GM12891 (cell line): ENCODE data around the gene SST.

ENCODE experiments used
- POLR2A ChIP-seq: IDR thresholded peaks from 2 replicates; pipeline ENCODE4 v1.6.1; 2011; ENCODE audit warnings: low read depth, low read length, control low read depth
- POLR2AphosphoS5 ChIP-seq: IDR thresholded peaks from 2 replicates; pipeline ENCODE4 v1.6.1; 2011; ENCODE audit warnings: low read depth, low read length, control low read depth
- POU2F2 ChIP-seq: IDR thresholded peaks from 2 replicates; pipeline ENCODE4 v1.6.1; 2011; ENCODE audit warnings: low read depth, mild to moderate bottlenecking, control low read depth, low read length, moderate library complexity
- SPI1 ChIP-seq: IDR thresholded peaks from 2 replicates; pipeline ENCODE4 v1.6.1; 2011; ENCODE audit warnings: low read depth, low read length, control low read depth
- TAF1 ChIP-seq: IDR thresholded peaks from 2 replicates; pipeline ENCODE4 v1.6.1; 2011; ENCODE audit warnings: low read depth, low read length, control low read depth

DNA sequence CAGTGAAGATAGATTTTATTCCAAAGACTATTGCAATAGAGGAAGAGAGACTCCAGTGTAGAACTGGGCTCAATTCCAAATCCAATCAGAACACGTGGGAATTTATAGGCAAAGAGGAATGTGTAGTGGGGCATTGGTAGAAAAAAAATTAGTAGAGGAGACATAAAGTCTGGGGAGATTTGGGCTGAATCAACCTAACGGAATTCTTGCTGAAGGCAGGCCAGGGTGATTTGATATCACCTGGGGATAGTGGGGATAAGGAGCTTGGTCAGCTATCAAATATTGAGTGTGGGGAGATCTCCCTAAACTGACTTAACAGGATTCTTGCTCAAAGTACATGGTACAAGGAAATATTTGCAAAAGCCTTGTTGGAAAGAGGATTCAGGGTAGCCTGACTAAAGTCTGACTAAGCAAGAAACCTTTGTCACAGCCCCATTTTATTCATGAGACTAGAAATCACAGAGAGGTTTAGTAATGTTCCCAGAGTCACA, 29.6 kb downstream of the SST start:
- TF ChIP-seq SPI1 (no peak), POLR2AphosphoS5 (no peak), POLR2A (no peak), TAF1 (no peak), POU2F2 (no peak)
